CD4-positive, alpha-beta T cell treated with Interleukin-4 for 4 hours (primary cell): Measurements from ENCODE around the gene OR56A4.
"Not testable (repeated sequence)": the region's sequence is repeated elsewhere in the genome, so short reads cannot be mapped to it uniquely, and the experiment has no call there.

ENCODE experiments used
- DNase-seq: peaks from one replicate; pipeline ENCODE4 v3.0.0-alpha.2; 2020

The OR56A4 gene

GRCh38 chr11:6006846-6007245 lies at the start of gene OR56A4:
Gene OR56A4 (minus strand): TSS chr11:6006946. CDS start chr11:6002992, 3,954 bp downstream.
- DNase-seq: no peak

GRCh38 chr11:6055569-6055968 lies 48.8 kb upstream of the OR56A4 start:
- no peak for DNase-seq

GRCh38 chr11:6052374-6052773 lies 45.6 kb upstream of the OR56A4 start:
- DNase-seq: no peak

GRCh38 chr11:6040874-6041273 lies 34.1 kb upstream of the OR56A4 start:
- DNase-seq: no peak

GRCh38 chr11:6030708-6031405 lies 24.1 kb upstream of the OR56A4 start, which contains the start of gene OR56A1:
Gene OR56A1 (minus strand): TSS chr11:6030758. CDS start chr11:6027692, 3,066 bp downstream.
- no peak for DNase-seq

- DNase-seq: no peak
Measured at GRCh38 chr11:6027501-6027900, 20.8 kb upstream of the OR56A4 start.

- DNase-seq: no peak
Measured at GRCh38 chr11:6025056-6025455, 18.3 kb upstream of the OR56A4 start.

- DNase-seq: peak; percentile 38
Measured at GRCh38 chr11:6022956-6023355, 16.2 kb upstream of the OR56A4 start.

- DNase-seq: no peak
Measured at GRCh38 chr11:6013042-6013441, 6.3 kb upstream of the OR56A4 start.

GRCh38 chr11:6012035-6012668 lies 5.4 kb upstream of the OR56A4 start:
- no peak for DNase-seq

- no peak for DNase-seq
Measured at GRCh38 chr11:6006395-6006794, 351 bp downstream of the OR56A4 start.

- no peak for DNase-seq
Measured at GRCh38 chr11:6002202-6002699, 4.5 kb downstream of the OR56A4 start.

GRCh38 chr11:5994791-5995190 lies 12.0 kb downstream of the OR56A4 start:
- DNase-seq: no peak

- no peak for DNase-seq
Measured at GRCh38 chr11:5992604-5993251, 14.0 kb downstream of the OR56A4 start.

GRCh38 chr11:5992150-5992549 lies 14.6 kb downstream of the OR56A4 start:
- no peak for DNase-seq

GRCh38 chr11:5989203-5989602 lies 17.5 kb downstream of the OR56A4 start:
- no peak for DNase-seq

GRCh38 chr11:5986885-5987284 lies 19.9 kb downstream of the OR56A4 start, which contains the start of gene OR52L1:
Gene OR52L1 (minus strand): TSS chr11:5986985. CDS start chr11:5986930, 55 bp downstream.
- DNase-seq: no peak

- DNase-seq: no peak
Measured at GRCh38 chr11:5983443-5983842, 23.3 kb downstream of the OR56A4 start.

GRCh38 chr11:5973530-5973929 lies 33.2 kb downstream of the OR56A4 start:
- DNase-seq: no peak

GRCh38 chr11:5968394-5968793 lies 38.4 kb downstream of the OR56A4 start, which contains the start of gene OR56A5:
Gene OR56A5 (minus strand): TSS chr11:5968494. CDS start chr11:5968494, 0 bp downstream.
- DNase-seq: no peak

- DNase-seq: no peak
Measured at GRCh38 chr11:5967708-5968107, 39.0 kb downstream of the OR56A4 start.

GRCh38 chr11:5966958-5967357 lies 39.8 kb downstream of the OR56A4 start:
- DNase-seq: no peak

GRCh38 chr11:5960704-5961320 lies 45.9 kb downstream of the OR56A4 start:
- not testable (repeated sequence) for DNase-seq
